NB4 (cell line): ENCODE data around the gene TMEM9.

Source experiments
- DNase-seq: peaks from one replicate; pipeline ENCODE4 v3.0.0; 2010; ENCODE audit warnings: low read depth
- H3K4me3 ChIP-seq: one replicate; pipeline ENCODE4 v1.5.1; 2011; ENCODE audit warnings: mild to moderate bottlenecking, low read depth, low read length, moderate library complexity
- MYC ChIP-seq: IDR thresholded peaks from 2 replicates; pipeline ENCODE4 v1.6.1; 2011; ENCODE audit warnings: low read depth, low read length
- POLR2A ChIP-seq: IDR thresholded peaks from 2 replicates; pipeline ENCODE4 v1.6.1; 2011; ENCODE audit warnings: mild to moderate bottlenecking; ENCODE audit not compliant: insufficient read length; ENCODE audit errors: extremely low read depth
- TF ChIP-seq, protein P1 (sequence below): IDR thresholded peaks from 2 replicates; pipeline ENCODE4 v1.6.1; 2011; ENCODE audit warnings: low read depth, low read length
- TF ChIP-seq, protein P2 (sequence below): IDR thresholded peaks from one replicate; pipeline ENCODE4 v1.5.1; 2012; ENCODE audit warnings: low read depth, low read length

The TMEM9 gene

DNA sequence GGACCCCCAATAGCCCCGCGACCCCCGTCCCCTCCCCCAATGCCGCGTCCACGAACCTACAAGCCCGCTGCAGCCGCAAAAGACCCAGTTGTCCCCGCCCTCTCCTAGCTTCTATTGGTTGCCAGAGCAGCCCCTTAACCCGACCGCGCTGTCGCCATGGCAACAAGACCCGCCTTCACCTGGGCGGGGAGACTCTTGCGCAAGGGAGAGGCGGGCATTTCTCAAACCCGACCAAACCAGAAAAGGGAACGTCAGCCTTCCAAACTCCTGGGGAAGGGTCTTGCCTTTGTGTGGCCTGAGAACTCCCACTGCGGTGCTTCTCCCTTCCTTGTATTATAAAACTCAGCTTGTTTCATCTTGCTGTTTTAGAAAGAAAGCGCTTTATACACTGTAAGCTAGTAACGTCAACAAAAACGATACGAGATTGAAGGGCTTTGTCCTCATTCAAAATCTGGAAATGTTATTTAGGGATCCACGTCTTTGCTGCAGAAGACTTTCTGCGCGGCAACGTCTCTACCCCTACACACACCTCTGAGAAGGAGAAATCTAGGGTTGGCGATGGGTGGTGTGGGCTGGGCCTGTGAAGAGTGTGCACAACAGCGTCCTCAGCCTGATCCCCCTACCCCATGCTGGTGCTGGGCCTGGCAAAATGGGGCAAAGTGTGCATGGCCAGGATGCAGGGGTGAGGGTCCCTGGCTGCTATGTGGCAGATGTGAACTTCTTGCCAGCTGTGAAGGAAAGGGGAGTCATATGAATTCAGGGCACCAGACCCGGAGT lies at the start of gene TMEM9:
Gene TMEM9 (minus strand): TSS at position 86 of the 777 bp plus-strand sequence. CDS start 551 bp downstream, outside the sequence.
- peak within 1 kb of the TSS; percentile 69 for H3K4me3 ChIP-seq
- TF ChIP-seq, protein P1, sequence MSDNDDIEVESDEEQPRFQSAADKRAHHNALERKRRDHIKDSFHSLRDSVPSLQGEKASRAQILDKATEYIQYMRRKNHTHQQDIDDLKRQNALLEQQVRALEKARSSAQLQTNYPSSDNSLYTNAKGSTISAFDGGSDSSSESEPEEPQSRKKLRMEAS, result no peak
- TF ChIP-seq MYC (no peak), POLR2A (no peak)
- TF ChIP-seq, protein P2, sequence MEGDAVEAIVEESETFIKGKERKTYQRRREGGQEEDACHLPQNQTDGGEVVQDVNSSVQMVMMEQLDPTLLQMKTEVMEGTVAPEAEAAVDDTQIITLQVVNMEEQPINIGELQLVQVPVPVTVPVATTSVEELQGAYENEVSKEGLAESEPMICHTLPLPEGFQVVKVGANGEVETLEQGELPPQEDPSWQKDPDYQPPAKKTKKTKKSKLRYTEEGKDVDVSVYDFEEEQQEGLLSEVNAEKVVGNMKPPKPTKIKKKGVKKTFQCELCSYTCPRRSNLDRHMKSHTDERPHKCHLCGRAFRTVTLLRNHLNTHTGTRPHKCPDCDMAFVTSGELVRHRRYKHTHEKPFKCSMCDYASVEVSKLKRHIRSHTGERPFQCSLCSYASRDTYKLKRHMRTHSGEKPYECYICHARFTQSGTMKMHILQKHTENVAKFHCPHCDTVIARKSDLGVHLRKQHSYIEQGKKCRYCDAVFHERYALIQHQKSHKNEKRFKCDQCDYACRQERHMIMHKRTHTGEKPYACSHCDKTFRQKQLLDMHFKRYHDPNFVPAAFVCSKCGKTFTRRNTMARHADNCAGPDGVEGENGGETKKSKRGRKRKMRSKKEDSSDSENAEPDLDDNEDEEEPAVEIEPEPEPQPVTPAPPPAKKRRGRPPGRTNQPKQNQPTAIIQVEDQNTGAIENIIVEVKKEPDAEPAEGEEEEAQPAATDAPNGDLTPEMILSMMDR, result no peak
- peak; percentile 93 for DNase-seq

DNA sequence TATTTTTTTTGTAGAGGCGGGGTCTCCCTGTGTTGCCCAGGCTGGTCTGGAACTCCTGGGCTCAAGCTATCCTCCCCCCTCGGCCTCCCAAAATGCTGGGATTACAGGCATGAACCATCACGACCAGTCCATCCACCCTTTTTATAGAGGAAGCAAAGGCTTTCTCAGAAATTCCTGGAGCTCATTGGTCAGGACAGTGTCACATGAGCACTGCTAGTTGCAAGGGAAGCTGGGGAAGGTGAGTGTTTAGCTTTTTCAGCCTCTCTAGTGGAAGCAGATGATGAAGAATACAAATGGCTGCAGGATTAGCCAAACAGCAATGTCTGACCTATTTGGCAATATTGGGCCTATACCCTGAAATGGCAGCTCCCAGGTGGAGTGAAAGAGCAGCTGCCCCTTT lies 44.3 kb upstream of the TMEM9 start:
- DNase-seq, result no peak
- TF ChIP-seq, protein P1, result no peak
- TF ChIP-seq MYC, result no peak
- TF ChIP-seq, protein P2, result no peak
- H3K4me3 ChIP-seq, result no peak overlapping the region

DNA sequence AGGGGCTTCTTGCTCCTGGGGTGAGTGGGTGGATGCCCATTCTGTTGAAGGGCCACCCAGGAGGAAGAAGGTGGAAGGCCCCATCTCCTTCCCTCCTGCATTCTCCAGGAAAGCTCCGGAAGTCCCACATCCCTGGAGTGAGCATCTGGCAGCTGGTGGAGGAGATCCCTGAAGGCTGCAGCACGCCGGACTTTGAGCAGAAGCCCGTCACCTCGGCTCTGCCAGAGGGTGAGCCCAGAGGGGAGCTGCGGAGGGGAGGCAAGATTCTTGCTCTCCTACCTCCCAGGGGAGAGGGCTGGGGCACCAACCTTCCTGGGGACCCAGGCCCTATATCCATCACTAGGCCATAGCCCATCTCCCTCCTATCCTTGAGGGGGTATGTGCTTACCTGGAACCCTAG lies 39.8 kb upstream of the TMEM9 start:
- DNase-seq, result no peak
- TF ChIP-seq, protein P1, result no peak
- no peak for TF ChIP-seq MYC
- no peak overlapping the region for H3K4me3 ChIP-seq

DNA sequence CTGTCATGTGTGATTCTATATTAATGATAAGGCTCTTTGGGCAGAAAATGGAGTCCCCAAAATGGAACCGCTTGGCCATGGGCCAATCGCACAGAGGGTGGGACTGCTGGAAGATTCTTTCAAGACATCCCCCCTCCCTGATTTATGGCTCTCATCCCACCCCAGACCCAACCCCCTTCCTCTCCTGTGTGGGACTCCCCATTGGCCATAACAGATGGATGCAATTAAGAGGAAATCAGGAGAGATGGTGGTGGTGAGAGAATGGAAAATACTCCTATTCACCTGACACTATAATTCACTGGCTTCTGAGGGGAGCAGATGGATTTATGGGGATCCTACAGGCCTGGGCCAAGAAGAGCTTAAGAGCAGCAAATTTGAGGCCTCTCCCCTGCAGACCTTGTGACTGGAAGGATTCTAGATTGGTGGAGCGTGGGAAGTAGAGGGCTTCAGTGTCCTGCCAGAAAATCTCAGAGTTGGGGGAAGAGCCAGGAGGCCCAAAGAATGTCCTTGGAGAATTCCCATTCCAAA lies 38.1 kb upstream of the TMEM9 start:
- TF ChIP-seq POLR2A (no peak), MYC (no peak)
- TF ChIP-seq, protein P2, result no peak
- TF ChIP-seq, protein P1, result no peak
- no peak overlapping the region for H3K4me3 ChIP-seq
- no peak for DNase-seq

DNA sequence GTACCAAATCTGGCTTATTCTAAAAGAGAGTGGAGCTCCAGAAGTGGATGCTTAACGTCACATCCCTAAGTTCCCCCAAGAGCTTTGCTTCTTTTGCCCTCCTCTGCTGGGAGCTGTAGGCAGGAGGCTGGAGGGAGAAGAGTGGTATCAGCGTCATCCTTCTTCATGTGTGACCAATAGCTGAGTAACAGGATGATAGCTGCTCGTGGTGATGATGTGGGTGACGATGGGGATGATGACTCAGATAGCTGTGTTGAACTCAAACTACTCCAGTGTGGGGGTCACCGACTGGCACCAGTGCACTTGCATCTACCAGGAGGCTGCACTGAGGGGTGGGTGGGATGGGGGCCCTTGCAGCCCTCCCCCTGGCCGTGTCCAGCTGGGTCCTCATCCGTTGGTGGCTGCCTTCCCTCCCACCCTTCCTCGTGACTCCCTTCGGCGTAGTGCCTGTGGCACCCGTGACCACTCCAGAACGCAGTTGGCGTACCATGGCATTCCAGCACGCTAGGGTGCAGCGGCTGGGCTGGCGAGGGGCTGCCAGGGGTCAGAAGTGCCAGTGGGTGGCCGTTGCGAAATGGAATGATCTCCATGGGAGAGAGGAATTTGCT lies 37.5 kb upstream of the TMEM9 start:
- TF ChIP-seq, protein P1, result no peak
- TF ChIP-seq MYC (no peak), POLR2A (no peak)
- TF ChIP-seq, protein P2, result no peak
- no peak overlapping the region for H3K4me3 ChIP-seq
- peak; percentile 48 for DNase-seq

DNA sequence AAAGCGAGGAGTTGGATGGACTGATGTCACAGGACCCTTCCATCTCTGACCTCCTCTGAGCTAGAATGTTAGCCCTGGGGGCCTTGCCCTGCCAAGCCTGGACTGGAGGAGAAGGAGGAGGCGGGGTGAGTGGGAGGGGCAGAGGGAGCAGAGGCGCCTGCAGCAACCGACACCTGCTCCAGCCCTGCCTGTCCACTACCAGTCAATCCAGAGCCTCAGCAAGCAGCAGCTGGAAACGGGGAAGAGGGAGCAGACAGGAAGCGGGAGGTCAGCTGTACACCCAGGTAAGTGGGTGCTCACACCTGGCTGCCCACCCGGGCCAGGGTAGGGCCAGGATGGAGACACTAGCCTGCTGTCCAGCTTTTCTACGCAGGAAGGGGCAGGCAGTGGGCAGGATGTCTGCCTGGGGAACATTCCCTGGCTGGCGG lies 36.4 kb upstream of the TMEM9 start, which contains the start of gene IGFN1:
Gene IGFN1 (plus strand): TSS at position 201 of the 428 bp plus-strand sequence. CDS start 2,470 bp downstream, outside the sequence.
- peak; percentile 11 for DNase-seq
- TF ChIP-seq POLR2A, result no peak
- TF ChIP-seq, protein P2, result no peak
- TF ChIP-seq, protein P1, result no peak
- no peak for TF ChIP-seq MYC
- H3K4me3 ChIP-seq, result no peak within 1 kb of the TSS
